ENCODE measurements around the gene DAB2IP.

Gene DAB2IP

DNA sequence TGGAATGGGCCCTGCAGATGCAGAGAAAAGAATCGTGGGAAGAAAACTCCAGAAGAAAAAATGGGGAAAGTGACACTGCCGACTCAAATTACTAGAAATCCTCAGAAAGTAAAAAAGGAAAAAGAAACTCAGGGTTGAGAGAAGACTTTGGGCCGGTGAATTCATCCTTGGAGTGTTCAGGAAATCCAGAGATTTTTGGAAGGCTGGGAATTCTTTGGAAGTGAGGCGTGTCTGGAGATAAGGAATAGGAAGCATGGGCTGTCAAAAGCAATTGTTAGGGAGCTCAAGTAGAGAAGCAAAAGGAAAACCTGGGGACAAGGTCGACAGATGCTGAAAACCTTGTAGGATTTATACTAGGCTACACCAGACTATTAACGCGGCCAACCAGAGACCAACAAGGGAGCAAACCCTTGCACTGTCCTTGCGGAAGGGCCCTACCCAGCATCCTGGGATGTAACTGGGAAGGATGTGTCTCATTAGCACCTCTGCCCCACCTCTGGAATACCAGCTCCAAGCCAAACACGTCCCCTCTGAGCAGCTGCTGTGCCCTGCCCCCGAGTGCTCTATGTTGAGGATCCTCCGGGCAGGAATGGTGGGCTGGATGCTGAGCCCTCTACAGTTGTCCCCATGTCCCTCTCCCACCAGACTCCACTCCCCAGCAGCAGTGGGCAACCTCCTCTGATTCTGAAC, 11.6 kb downstream of the DAB2IP start:
- no peak for DNase-seq (ENCODE audit: low read depth)
- no peak overlapping the region for H3K4me3 ChIP-seq (ENCODE audit: low read depth, low read length)
- no peak for TF ChIP-seq CTCF (conservative IDR thresholded peaks at IDR 0.05; ENCODE audit: low read depth, low read length)

DNA sequence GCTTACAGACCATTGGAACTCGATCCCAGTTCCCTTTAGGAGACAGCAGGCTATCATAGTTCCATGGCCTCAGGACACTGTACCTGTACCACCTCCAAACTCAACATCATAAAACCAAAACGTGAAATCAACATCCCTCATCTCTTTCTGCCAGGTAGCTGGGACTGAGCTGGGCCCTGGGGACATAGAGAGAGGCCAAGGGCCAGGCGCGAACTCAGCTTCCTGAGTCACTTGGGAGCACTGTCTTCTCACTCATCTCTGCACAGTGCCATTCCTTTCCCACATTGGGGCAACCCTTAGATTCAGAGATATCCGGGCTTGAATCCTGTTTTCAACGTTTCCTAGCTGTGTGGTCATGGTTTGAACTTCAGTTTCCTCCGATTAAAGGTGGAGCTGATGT, 12.2 kb downstream of the DAB2IP start:
- H3K4me3 ChIP-seq (ENCODE audit: low read depth, low read length) = no peak overlapping the region
- TF ChIP-seq CTCF (conservative IDR thresholded peaks at IDR 0.05; ENCODE audit: low read depth, low read length) = no peak
- no peak for DNase-seq (ENCODE audit: low read depth)

DNA sequence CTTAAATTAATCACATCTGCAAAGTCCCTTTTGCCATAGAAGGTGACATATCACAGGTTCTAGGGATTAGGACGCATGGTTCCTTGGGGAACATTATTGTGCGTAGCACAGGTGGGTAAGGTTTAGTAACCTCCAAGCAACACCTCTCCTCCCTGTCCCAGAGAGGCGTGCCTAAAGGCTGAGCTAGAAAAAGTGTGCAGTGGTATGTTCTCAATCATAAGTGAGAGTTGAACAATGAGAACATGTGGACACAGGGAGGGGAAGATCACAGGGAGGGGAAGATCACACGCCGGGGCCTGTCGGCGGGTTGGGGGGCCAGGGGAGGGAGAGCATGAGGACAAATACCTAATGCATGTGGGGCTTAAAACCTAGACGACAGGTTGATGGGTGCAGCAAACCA, 14.9 kb downstream of the DAB2IP start:
- TF ChIP-seq CTCF (conservative IDR thresholded peaks at IDR 0.05; ENCODE audit: low read depth, low read length) = no peak
- no peak overlapping the region for H3K4me3 ChIP-seq (ENCODE audit: low read depth, low read length)
- no peak for DNase-seq (ENCODE audit: low read depth)

DNA sequence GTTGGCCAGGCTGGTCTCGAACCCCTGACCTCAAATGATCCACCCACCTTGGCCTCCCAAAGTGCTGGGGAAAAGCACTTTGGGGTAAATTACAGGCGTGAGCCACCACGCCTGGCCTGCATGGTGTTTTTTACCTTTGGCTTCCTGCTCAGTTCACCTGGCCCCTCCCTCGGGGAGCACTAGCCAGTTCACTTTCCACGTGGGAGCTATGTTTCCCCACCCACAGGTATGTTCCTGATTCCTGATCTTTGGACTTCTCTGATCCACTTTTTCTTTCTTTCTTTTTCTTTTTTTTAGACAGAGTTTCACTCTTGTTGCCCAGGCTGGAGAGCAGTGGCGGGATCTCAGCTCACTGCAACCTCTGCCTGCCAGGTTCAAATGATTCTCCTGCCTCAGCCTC, 15.8 kb downstream of the DAB2IP start:
- H3K4me3 ChIP-seq (ENCODE audit: low read depth, low read length) = no peak overlapping the region
- no peak for DNase-seq (ENCODE audit: low read depth)
- no peak for TF ChIP-seq CTCF (conservative IDR thresholded peaks at IDR 0.05; ENCODE audit: low read depth, low read length)

GRCh38 chr9:121667890-121668289, 16.5 kb downstream of the DAB2IP start:
- no peak for TF ChIP-seq CTCF (conservative IDR thresholded peaks at IDR 0.05; ENCODE audit: low read depth, low read length)
- no peak for DNase-seq (ENCODE audit: low read depth)
- H3K4me3 ChIP-seq (ENCODE audit: low read depth, low read length) = no peak overlapping the region

DNA sequence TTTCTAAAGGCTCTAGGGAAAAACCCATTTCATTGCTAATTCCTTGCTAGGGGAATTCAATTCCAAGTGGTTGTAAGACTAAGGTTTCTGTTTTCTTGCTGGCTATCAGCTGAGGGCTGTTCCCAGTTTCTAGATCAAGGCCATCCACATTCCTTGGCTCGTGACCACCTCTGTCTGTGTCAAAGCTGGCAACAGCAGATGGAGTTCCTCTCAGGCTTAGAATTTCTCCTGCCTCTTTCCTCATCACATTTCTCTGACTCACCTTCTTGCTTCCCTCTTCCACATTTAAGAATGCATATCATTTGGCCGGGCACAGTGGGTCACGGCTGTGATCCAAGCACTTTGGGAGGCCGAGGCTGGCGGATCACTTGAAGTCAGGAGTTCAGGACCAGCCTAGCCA, 19.0 kb downstream of the DAB2IP start:
- no peak overlapping the region for H3K4me3 ChIP-seq (ENCODE audit: low read depth, low read length)
- peak; percentile 26 for DNase-seq (ENCODE audit: low read depth)
- no peak for TF ChIP-seq CTCF (conservative IDR thresholded peaks at IDR 0.05; ENCODE audit: low read depth, low read length)

DNA sequence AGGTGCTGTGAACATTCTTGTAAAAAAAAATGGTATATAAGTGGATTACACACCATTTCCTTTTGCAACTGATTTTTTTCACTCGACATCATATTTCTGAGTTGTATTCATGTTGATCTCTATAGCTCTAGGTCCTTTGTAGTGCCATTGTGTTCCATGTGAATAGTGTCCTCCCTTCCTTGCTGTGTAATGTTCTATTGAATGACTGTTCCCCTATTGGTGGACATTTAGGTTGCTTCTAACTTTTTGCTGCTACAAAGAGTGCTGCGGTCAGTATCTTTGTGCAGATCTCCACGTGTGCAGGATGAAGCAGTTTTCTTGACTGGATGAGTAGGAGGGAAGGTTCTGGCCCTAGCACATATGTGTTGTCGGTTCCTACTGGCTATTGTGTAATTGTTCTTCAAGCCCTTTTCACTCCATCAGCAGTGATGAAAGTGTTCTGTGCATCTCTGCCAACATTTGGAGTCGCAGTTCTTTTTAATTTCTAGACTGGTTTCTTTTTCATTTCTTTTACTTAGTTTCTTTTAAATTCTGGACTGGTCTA, 20.2 kb downstream of the DAB2IP start:
- H3K4me3 ChIP-seq (ENCODE audit: low read depth, low read length) = no peak overlapping the region
- TF ChIP-seq CTCF (conservative IDR thresholded peaks at IDR 0.05; ENCODE audit: low read depth, low read length) = no peak
- DNase-seq (ENCODE audit: low read depth) = peak; percentile 67

All from choroid plexus epithelial cell (primary cell).